ENCODE measurements around the gene GGTLC3.
"Not testable (repeated sequence)": the region's sequence is repeated elsewhere in the genome, so short reads cannot be mapped to it uniquely, and the experiment has no call there.

- not testable (repeated sequence) for TF ChIP-seq SREBF2 (IDR thresholded peaks at IDR 0.05; ENCODE audit: low read length); EGR1 (IDR thresholded peaks at IDR 0.05; ENCODE audit: borderline replicate concordance in 1 of 2, low read depth in 2 of 2, low read length in 2 of 2); CTCF (IDR thresholded peaks at IDR 0.05 in 2 of 3, conservative IDR thresholded peaks at IDR 0.05 in 1 of 3; ENCODE audit: control insufficient read depth in 2 of 3, extremely low read depth in 1 of 3, insufficient read depth in 1 of 3, low read depth in 3 of 3, low read length in 3 of 3); EP300 (IDR thresholded peaks at IDR 0.05; ENCODE audit: borderline replicate concordance in 1 of 2, control insufficient read depth in 1 of 2, low read depth in 2 of 2, low read length in 2 of 2); HDAC6 (IDR thresholded peaks at IDR 0.05; ENCODE audit: unreplicated experiment); SIX5 (IDR thresholded peaks at IDR 0.05; ENCODE audit: low read depth, low read length, severe bottlenecking); BRCA1 (IDR thresholded peaks at IDR 0.05; ENCODE audit: low read depth, low read length); ZNF207 (IDR thresholded peaks at IDR 0.05; ENCODE audit: borderline replicate concordance)
These were observed 26.7 kb upstream of the GGTLC3 start for GRCh38 chr22:18544615-18545014.
